SK-N-SH (cell line): Measurements from ENCODE around the gene FNDC3B.

Source experiments
- EP300 ChIP-seq, 2 experiments: IDR thresholded peaks; 2 replicates each; pipeline versions ENCODE4 v1.4.0 to v1.6.1; 2012; ENCODE audit warnings: borderline replicate concordance in 1 of 2, low read depth in 1 of 2, low read length in 1 of 2
- JUND ChIP-seq: IDR thresholded peaks from 2 replicates; pipeline ENCODE4 v1.4.0; 2012
- TF ChIP-seq, protein P1 (sequence below): IDR thresholded peaks from 2 replicates; pipeline ENCODE4 v1.6.1; 2012; ENCODE audit warnings: mild to moderate bottlenecking, low read depth, low read length, moderate library complexity
- TF ChIP-seq, protein P2 (sequence below): fragments of 200-600 bp; sonication (generic); IDR thresholded peaks from 2 replicates; pipeline ENCODE4 v1.6.1; 2017; ENCODE audit warnings: antibody characterized with exemption, mild to moderate bottlenecking, moderate library complexity

DNA sequence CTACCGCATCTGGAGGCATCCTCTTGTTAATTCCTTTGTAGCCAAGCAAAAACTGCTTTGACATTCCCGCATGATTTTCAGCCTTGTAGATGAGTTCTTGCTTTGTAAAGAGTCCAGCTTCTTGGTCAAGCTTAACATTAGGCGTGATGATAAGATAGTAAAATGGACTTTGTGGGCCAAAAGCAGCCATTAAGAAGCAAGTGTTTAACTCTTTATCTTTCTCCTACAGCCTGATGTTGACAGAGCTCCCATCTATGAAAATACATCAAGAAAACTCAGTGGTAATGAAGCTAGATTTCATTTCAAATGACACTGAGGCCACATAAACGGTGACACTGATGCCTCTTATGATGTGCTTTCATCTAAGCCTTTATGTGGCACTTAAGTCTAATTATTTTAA lies 33.2 kb downstream of the FNDC3B start:
- no peak for TF ChIP-seq EP300 (IDR thresholded peaks at IDR 0.05; ENCODE audit: borderline replicate concordance in 1 of 2, low read depth in 1 of 2, low read length in 1 of 2)
- TF ChIP-seq, protein P1, sequence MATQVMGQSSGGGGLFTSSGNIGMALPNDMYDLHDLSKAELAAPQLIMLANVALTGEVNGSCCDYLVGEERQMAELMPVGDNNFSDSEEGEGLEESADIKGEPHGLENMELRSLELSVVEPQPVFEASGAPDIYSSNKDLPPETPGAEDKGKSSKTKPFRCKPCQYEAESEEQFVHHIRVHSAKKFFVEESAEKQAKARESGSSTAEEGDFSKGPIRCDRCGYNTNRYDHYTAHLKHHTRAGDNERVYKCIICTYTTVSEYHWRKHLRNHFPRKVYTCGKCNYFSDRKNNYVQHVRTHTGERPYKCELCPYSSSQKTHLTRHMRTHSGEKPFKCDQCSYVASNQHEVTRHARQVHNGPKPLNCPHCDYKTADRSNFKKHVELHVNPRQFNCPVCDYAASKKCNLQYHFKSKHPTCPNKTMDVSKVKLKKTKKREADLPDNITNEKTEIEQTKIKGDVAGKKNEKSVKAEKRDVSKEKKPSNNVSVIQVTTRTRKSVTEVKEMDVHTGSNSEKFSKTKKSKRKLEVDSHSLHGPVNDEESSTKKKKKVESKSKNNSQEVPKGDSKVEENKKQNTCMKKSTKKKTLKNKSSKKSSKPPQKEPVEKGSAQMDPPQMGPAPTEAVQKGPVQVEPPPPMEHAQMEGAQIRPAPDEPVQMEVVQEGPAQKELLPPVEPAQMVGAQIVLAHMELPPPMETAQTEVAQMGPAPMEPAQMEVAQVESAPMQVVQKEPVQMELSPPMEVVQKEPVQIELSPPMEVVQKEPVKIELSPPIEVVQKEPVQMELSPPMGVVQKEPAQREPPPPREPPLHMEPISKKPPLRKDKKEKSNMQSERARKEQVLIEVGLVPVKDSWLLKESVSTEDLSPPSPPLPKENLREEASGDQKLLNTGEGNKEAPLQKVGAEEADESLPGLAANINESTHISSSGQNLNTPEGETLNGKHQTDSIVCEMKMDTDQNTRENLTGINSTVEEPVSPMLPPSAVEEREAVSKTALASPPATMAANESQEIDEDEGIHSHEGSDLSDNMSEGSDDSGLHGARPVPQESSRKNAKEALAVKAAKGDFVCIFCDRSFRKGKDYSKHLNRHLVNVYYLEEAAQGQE: no peak
- TF ChIP-seq, protein P2, sequence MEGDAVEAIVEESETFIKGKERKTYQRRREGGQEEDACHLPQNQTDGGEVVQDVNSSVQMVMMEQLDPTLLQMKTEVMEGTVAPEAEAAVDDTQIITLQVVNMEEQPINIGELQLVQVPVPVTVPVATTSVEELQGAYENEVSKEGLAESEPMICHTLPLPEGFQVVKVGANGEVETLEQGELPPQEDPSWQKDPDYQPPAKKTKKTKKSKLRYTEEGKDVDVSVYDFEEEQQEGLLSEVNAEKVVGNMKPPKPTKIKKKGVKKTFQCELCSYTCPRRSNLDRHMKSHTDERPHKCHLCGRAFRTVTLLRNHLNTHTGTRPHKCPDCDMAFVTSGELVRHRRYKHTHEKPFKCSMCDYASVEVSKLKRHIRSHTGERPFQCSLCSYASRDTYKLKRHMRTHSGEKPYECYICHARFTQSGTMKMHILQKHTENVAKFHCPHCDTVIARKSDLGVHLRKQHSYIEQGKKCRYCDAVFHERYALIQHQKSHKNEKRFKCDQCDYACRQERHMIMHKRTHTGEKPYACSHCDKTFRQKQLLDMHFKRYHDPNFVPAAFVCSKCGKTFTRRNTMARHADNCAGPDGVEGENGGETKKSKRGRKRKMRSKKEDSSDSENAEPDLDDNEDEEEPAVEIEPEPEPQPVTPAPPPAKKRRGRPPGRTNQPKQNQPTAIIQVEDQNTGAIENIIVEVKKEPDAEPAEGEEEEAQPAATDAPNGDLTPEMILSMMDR: no peak
- TF ChIP-seq JUND: no peak
